Activated T-cell treated with anti-CD3 and anti-CD28 coated beads for 1 hour (primary cell): Measurements from ENCODE around the gene RBM23.
A peak's percentile ranks its signal among the peaks of the same experiment; 100 is the strongest.

ENCODE experiments used
- DNase-seq: peaks from one replicate; pipeline ENCODE4 v3.0.0-alpha.2; 2020; ENCODE audit warnings: low read depth

The RBM23 gene

DNA sequence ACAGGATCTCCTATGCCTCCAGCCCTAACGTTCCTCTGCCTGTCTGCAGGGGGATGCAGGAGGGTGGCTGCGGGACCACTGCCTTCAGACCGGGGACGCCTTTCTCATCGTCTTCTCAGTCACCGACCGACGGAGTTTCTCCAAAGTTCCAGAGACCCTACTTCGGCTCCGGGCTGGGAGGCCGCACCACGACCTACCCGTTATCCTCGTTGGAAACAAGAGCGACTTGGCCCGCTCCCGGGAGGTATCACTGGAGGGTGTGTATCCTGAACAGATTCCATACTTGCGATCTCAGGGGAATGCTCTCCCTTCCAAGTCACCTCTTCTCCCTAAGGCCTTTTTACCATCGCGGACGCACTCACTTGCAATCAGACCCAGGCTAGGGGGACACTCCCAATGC lies 33.0 kb downstream of the RBM23 start:
- no peak for DNase-seq

DNA sequence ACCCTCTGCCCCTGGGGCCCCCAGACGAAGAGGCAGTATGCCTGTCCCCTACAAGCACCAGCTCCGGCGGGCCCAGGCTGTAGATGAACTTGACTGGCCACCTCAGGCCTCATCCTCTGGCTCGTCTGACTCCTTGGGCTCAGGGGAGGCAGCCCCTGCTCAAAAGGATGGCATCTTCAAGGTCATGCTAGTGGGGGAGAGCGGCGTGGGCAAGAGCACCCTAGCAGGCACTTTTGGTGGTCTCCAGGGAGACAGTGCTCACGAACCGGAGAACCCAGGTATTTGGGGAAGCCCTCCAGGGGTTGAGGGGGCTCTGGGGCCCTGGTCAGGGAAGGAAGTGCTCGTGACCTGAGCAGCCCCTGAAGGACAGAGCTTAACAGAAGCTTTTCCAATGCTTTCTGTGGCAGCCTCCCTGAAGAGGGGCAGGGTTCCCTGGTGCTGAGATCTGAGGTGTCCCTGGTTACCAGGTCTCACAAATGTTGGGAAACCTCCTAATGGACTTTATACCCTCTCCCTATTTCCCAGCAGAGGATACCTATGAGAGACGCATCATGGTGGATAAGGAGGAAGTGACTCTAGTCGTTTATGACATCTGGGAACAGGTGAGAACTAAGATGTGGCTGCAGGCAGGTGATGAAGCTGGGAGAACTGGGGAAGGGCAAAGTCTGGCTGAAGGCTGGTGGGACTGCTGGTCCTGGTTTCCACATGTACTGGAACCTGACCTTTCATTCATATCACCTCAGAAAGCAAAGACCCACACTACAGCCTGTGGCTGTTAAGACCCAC lies 34.0 kb downstream of the RBM23 start:
- no peak for DNase-seq

DNA sequence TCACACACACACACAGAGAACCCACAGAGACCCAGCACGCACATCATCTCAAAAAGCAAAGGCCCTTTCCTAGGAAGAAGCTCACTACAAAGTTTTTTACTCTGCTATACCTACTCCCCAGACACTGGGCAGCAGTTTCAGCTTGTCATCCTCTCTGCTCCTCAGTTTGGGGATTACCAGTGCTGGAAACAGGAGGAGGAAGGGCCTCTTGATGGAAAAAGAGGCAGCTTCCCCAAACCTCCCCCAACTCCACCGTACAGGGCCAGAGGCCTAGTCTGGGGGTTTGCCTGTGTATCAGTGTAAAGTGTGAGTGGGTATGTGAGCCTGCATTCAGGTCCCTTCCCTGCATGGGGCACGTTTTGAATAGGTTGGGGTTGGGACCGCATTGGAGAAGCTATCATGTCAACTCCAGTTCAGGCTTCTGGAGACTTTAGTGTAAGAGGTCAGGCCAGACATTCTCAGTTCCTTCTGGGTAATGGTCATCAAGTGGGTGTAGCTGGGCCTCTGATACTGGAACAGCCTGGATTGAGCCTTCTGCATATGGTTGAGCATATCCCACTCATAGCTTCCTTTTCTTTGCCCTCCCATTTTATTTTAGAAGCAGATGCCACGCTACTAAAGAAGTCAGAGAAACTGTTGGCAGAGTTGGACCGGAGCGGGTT lies 34.7 kb downstream of the RBM23 start:
- no peak for DNase-seq

DNA sequence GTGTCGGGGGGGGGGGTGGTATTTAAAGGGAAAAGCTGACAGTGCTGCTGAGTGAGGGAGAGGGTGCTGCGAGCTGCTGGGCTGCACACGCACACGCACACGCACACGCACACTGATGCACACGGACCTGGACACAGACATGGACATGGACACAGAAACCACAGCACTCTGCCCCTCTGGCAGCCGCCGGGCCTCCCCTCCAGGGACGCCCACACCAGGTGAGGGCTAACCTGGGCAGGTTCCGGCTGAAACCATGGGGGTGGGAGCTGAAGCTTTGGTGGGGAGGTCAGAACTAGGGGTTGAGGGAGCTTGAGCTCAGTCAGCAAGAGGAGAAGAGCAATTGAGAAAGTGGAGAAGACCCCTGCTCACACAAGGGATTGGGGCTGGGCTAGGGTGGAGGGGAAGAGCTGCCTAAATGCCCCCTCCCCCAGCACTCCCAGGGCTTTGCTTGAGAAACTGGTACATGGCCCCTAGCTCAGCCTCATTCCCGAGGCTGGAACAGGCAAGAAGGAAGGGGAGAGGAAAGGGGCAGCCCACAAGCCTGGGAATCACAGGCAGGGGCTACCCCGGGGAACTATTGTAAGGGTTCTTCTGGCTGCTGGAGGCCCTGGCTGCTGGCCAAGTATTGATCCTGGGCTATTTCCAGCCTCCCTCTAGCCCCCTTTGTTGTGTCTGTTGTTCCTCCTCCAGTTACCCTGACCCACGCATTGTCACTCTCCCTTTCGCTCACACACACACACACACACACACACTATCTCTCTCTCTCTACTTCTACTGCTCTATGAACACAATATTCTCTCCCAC lies 35.6 kb downstream of the RBM23 start, which contains the start of gene REM2:
Gene REM2, plus strand, starts transcription at position 50 of the 804 bp plus-strand sequence. Its CDS starts 66 bp downstream, at position 116.
- DNase-seq: no peak

DNA sequence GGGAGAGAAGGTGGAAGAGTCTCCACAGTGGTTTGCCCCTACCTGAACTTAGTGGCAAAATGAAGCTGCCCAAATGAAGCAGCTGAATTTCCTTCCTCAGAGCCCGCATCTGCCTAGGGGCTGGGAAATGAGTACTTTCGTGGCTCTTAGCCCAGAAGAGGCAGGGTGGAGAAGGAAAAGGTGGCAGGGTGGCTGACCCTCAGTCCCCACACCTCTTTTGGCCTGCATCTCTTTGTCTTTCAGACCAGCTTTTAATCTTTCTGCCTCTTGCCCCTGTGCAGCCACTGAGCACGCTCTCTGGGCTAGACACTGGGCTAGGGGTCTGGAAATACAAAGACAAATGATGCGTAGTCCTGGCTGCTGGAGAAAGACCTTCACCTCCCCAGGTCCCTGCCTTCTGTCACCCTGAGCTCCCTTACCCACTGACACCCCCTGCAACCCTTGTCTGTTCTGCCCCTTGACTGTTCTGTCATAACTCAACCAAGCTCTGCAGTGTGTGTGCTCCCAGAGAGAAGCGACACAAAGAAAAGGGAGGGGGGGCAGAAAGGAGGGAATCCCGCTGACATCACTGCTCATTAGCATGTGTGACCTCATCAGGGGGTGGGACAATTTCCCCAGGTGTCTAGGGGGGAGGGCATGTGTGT lies 36.3 kb downstream of the RBM23 start:
- peak; percentile 14 for DNase-seq

DNA sequence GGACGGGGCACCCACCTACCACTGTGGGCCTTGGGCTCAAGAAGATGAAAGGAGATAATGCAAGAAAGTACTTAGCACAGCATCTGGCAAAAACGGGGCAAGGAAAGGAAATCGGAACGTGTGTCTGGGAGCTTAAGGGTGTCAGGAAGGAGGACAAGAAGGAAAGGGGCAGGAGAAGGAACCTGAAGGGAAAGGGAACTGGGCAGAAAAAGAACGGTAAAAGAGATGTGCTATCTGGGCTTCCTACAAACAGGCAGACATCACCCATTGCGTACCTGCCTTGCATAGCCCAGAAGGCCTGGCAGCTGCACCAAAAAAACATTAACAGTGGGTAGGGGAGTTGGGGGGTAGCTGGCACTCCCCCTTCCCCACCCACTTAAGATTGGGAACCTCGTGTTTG lies 36.9 kb downstream of the RBM23 start:
- no peak for DNase-seq

DNA sequence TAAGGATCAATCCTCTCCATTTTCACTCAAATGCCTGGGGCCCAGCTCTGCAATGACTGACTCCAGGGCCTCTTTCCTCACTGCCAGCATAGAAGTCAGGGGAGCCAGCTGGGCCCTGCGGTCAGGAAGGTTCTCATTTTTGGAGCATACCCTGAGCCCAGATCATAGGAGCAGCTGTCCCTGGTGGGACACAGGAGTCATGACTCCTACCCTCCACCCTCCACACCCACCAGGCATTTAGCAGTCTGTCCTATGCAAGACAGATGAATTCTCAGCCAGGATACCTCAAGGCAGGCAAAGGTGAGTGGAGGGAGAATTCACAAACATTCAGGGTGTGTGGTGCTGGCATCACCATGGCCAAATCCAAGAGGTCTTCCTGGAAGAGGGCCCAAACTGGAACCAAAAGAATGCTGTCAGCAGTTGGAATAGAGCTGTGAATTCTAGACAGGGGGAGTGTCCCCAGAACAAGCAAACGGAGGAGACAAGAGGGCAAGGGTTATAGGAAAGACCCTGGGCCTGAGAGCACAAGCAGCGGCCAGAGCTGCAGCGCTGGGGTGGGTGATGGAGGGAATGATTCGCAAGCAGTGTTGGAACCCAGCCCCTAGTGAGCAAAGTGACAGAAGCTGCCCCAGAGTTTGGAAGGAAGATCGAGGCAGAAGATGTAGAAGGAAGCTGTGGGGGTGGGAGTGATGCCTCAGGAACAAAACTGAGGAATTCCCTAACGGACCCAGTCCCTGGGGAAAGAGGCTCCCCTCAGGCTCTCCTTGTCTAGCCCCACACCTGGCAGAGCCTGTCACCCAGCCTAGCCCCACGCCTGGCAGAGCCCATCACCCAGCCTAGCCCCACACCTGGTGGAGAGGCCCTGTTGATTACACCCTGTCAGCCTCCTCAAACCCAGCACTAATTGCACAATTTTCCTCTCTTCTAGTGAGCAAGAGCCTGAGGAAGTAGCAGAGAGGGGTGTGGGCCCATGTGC lies 40.4 kb downstream of the RBM23 start:
- no peak for DNase-seq

DNA sequence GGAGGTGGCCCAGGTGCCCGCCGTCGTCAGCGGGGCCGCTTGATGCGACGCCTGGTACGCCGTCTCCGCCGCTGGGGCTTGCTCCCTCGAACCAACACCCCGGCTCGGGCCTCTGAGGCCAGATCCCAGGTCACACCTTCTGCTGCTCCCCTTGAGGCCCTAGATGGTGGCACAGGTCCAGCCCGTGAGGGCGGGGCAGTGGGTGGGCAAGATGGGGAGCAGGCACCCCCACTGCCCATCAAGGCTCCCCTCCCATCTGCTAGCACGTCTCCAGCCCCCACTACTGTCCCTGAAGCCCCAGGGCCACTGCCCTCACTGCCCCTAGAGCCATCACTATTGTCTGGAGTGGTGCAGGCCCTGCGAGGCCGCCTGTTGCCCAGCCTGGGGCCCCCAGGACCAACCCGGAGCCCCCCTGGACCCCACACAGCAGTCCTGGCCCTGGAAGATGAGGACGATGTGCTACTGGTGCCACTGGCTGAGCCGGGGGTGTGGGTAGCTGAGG lies 41.9 kb downstream of the RBM23 start:
- DNase-seq: no peak

DNA sequence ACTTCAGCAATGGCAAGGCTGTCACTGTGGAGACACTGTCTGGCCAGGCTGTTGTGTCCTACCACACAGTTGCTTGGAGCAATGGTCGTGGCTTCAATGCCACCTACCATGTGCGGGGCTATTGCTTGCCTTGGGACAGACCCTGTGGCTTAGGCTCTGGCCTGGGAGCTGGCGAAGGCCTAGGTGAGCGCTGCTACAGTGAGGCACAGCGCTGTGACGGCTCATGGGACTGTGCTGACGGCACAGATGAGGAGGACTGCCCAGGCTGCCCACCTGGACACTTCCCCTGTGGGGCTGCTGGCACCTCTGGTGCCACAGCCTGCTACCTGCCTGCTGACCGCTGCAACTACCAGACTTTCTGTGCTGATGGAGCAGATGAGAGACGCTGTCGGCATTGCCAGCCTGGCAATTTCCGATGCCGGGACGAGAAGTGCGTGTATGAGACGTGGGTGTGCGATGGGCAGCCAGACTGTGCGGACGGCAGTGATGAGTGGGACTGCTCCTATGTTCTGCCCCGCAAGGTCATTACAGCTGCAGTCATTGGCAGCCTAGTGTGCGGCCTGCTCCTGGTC lies 43.1 kb downstream of the RBM23 start:
- no peak for DNase-seq

DNA sequence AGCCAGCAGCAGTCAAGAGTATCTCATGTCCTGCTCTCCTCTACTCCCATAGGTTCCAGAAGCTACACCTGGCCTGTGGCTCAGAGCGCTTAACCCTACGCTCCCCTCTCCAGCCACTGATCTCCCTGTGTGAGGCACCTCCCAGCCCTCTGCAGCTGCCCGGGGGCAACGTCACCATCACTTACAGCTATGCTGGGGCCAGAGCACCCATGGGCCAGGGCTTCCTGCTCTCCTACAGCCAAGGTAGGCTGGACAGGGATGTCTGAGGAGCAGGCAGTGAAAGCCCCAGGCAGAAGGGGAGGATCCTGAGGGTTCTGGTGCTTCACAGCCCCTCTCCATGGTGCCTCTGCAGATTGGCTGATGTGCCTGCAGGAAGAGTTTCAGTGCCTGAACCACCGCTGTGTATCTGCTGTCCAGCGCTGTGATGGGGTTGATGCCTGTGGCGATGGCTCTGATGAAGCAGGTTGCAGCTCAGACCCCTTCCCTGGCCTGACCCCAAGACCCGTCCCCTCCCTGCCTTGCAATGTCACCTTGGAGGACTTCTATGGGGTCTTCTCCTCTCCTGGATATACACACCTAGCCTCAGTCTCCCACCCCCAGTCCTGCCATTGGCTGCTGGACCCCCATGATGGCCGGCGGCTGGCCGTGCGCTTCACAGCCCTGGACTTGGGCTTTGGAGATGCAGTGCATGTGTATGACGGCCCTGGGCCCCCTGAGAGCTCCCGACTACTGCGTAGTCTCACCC lies 43.8 kb downstream of the RBM23 start:
- no peak for DNase-seq

DNA sequence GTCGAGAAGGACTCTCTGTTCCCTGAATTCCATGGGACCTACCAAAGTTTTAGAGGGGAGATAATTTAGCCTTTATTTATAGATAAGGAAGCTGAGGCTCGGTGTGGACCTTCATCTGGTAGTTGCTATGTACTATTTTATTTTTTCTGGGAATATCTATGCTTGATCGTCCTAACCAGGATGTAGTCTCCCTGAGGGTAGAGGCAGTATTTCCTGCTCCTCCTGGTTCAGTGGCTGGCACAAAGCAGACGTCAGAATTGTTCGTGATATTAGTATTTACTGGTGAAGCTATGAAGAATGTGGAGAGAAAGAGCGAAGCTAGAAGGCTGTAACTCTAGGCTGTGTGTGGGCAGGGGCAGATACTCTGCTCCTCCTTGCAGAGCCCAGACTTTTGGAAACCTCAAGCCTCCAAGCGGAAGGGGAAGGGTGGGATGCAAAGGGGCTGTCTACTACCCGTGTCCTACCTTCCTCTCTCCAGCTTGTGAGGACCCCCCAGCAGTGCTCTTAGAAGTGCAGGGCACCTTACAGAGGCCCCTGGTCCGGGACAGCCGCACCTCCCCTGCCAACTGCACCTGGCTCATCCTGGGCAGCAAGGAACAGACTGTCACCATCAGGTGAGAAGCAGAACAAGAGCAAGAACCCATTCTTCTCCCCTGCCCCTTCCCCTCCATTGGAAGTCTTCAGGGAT lies 46.0 kb downstream of the RBM23 start:
- no peak for DNase-seq

DNA sequence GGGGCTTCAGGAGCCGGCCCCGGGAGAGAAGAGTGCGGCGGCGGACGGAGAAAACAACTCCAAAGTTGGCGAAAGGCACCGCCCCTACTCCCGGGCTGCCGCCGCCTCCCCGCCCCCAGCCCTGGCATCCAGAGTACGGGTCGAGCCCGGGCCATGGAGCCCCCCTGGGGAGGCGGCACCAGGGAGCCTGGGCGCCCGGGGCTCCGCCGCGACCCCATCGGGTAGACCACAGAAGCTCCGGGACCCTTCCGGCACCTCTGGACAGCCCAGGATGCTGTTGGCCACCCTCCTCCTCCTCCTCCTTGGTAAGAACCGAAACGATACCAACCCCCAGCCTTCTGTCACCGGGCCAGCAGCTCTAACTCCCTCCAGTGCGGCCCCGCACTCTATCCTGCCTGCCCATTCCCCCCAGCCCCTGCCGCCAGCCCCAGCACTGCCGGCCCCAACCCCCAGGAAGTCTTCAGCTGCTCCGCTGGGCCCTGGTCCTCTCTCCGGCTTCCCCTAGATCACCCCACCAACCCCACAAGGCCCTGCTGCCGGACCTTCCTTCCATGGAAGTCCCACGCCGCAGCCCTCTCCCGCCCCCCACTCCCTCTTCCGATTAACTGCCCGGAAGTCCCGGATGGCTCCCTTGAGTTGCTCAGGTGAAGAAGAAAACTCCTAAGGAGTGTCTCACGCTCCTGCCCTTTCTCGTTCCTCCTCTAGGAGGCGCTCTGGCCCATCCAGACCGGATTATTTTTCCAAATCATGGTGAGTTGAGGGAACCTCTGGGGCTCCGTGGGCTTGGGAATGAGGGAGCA lies 46.7 kb downstream of the RBM23 start:
- peak; percentile 66 for DNase-seq

DNA sequence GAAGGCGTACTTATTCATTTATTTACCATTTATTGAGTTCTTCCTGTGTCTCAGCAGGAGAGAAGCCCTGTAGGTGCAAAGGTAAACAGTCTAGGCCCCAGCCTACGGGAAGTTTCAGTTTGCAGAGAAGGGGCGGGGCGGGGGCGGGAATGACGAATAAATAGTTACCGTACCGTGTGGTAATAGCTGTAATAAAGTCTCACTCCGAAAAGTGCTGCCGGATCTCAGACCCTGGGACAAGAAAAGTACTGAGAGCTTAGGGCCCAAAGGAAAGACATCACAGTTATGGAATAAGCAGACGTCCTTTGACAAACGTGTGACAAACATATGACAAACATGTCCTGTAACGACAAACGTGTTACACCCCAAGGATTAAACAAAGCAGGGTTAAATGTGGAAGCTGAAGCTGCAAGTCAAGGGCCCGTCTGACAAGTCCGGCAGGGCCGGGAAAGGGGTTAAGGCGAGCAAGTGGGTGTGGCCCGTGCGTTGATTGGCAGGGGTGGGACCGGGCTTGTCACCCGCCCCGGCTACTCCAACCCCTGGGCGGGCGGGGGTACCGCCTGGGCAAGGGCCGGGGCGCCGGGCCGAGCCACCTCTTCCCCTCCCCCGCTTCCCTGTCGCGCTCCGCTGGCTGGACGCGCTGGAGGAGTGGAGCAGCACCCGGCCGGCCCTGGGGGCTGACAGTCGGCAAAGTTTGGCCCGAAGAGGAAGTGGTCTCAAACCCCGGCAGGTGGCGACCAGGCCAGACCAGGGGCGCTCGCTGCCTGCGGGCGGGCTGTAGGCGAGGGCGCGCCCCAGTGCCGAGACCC lies 47.5 kb downstream of the RBM23 start, which contains the start of gene LRP10:
Gene LRP10, plus strand, starts transcription at position 517 of the 809 bp plus-strand sequence. CDS start 564 bp downstream, outside the sequence.
- peak; percentile 63 for DNase-seq

DNA sequence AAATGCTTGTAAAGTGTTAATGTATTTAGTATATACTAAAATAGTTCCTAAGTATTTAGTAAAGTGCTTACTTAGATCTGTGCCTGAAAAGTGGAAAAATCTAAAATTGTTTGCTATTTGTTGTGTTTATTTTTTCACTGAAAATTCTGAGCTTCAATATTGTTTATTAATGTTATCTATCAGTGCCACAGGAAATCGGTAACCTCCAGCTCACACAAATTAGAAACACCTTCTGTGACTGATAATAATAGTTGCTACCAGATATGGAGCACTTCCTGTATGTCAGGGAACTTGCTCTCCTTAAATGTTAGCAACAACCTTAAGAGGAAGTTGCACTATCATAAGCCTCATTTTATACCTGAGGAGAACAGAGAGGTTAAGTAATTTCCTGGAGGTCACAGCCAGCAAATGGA lies 48.1 kb downstream of the RBM23 start:
- DNase-seq: no peak

DNA sequence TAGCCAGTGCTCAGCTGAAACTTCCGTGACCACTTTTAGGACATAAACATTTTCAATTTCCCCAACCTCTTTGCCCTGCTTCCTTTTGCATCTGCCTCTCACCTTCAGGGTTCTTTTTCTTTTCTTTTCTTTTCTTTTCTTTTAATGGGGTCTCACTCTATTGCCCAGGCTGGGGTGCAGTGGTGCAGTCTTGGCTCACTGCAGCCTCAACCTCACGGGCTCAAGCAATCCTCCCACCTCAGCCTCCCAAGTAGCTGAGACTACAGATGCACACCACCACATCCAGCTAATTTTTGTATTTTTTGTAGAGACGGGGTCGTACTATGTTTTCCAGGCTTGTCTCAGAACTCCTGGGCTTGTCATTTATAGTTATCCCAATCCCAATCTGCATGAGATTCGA lies 52.1 kb downstream of the RBM23 start:
- no peak for DNase-seq

DNA sequence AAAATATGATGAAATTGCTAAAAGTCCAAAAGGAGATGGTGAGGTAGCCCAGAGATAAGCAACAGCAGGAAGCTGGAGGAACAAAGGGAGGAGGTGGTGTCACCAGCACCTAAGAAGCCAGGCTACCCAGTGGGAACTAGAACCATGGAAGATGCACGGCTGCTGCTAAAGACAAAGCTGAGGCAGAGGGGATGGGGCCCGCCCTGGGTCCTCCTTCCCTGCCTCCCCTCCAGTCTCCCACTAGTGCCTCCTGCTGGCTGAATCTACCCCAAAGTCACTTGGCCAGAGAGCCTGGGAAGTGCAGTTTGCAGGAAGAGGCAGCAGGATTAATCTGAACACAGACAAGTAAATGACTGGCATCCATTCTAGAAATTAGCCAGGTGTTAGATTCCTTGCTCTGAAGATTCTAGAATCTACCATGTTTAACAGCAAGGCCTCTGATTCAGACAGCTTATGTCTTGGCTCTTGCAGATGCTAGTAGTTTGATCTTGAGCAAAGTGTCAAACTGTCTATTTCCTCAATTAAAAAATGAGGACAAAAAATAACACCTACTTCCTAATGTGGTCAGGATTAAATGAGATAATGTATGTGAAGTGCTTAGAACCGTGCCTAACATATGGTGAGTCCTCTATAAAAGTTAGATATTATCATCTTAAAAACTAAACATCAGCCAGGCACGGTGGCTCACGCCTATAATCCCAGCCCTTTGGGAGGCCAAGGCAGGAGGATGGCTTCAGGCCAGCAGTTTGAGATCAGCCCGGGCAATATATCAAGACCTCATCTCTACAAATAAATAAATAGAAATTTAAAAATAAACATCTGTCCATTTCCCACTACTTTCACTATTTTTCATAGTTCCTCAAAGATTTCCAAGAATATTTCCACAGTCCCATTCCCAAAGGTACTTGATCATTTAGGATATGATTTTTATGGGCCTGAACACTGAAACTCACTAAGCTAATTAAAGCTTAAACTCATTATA lies 53.2 kb downstream of the RBM23 start:
- DNase-seq: no peak
